ENCODE results near the gene GHRH.

GHRH gene

GRCh38 chr20:37260923-37261322 is 691 bp downstream of the GHRH start:
- Histone ChIP-seq H3K23ac (ENCODE audit: low read length in 2 of 2) (no peak overlapping the region), H2AFZ (ENCODE audit: low read depth, low read length) (no peak overlapping the region), H3K4ac (ENCODE audit: low read depth in 1 of 2, low read length in 2 of 2) (no peak overlapping the region), H3K27ac (ENCODE audit: low read length, poor library complexity, severe bottlenecking) (no peak overlapping the region), H2BK15ac (ENCODE audit: low read depth, poor library complexity, severe bottlenecking) (no peak overlapping the region), H2BK5ac (ENCODE audit: low read depth, low read length, poor library complexity, severe bottlenecking) (no peak overlapping the region), H3K4me1 (ENCODE audit: control insufficient read depth, insufficient read depth, low read depth, low read length) (peaks cover 5% of the 10 kb centered on the region), H2BK12ac (ENCODE audit: low read length in 2 of 2) (no peak overlapping the region), H2BK120ac (ENCODE audit: low read depth, low read length) (no peak overlapping the region), H3K9me3 (ENCODE audit: control insufficient read depth, low read length) (no peaks in the 10 kb centered on the region), H4K91ac (ENCODE audit: low read length) (no peak overlapping the region), H3K36me3 (ENCODE audit: control insufficient read depth in 1 of 2, insufficient read depth in 2 of 2, low read depth in 1 of 2, low read length in 2 of 2) (no peaks in the 10 kb centered on the region), H3K4me3 (ENCODE audit: insufficient read depth in 1 of 2, low read depth in 1 of 2, low read length in 2 of 2) (no peak overlapping the region), H4K8ac (ENCODE audit: low read length) (no peak overlapping the region), H3K27me3 (ENCODE audit: control insufficient read depth in 1 of 2, insufficient read depth in 1 of 2, low read length in 2 of 2) (peaks cover 49 to 74% of the 10 kb centered on the region in 2 experiments), H3K14ac (ENCODE audit: low read length in 2 of 2) (no peak overlapping the region), H3K4me2 (ENCODE audit: low read length, poor library complexity, severe bottlenecking) (no peak overlapping the region), H3K79me1 (replicated peaks; ENCODE audit: low read length, poor library complexity, severe bottlenecking) (no peaks in the 10 kb centered on the region), H2AK5ac (ENCODE audit: low read length, severe bottlenecking) (no peak overlapping the region), H3K9ac (ENCODE audit: low read length) (no peak overlapping the region), H3K18ac (ENCODE audit: low read depth in 1 of 2, low read length in 2 of 2) (no peak overlapping the region)
- WGBS: 86% methylated on average over 4 of the region's 4 CpGs
- no peak for DNase-seq

- H3K18ac ChIP-seq (ENCODE audit: low read depth in 1 of 2, low read length in 2 of 2): no peak overlapping the region
- H3K4me1 ChIP-seq (ENCODE audit: control insufficient read depth, insufficient read depth, low read depth, low read length): peaks cover 5% of the 10 kb centered on the region
- H2BK12ac ChIP-seq (ENCODE audit: low read length in 2 of 2): no peak overlapping the region
- no peak overlapping the region for H2BK5ac ChIP-seq (ENCODE audit: low read depth, low read length, poor library complexity, severe bottlenecking)
- H3K27ac ChIP-seq (ENCODE audit: low read length, poor library complexity, severe bottlenecking): no peak overlapping the region
- H3K36me3 ChIP-seq (ENCODE audit: control insufficient read depth in 1 of 2, insufficient read depth in 2 of 2, low read depth in 1 of 2, low read length in 2 of 2): no peaks in the 10 kb centered on the region
- H2AK5ac ChIP-seq (ENCODE audit: low read length, severe bottlenecking): no peak overlapping the region
- H3K9me3 ChIP-seq (ENCODE audit: control insufficient read depth, low read length): no peaks in the 10 kb centered on the region
- no peak overlapping the region for H3K4ac ChIP-seq (ENCODE audit: low read depth in 1 of 2, low read length in 2 of 2)
- no peak overlapping the region for H2BK15ac ChIP-seq (ENCODE audit: low read depth, poor library complexity, severe bottlenecking)
- H3K9ac ChIP-seq (ENCODE audit: low read length): no peak overlapping the region
- no peak overlapping the region for H3K14ac ChIP-seq (ENCODE audit: low read length in 2 of 2)
- DNase-seq: no peak
- H3K27me3 ChIP-seq (ENCODE audit: control insufficient read depth in 1 of 2, insufficient read depth in 1 of 2, low read length in 2 of 2): peaks cover 50 to 75% of the 10 kb centered on the region in 2 experiments
- no peak overlapping the region for H3K4me2 ChIP-seq (ENCODE audit: low read length, poor library complexity, severe bottlenecking)
- H4K8ac ChIP-seq (ENCODE audit: low read length): no peak overlapping the region
- H2AFZ ChIP-seq (ENCODE audit: low read depth, low read length): no peak overlapping the region
- H3K4me3 ChIP-seq (ENCODE audit: insufficient read depth in 1 of 2, low read depth in 1 of 2, low read length in 2 of 2): no peak overlapping the region
- no peak overlapping the region for H3K23ac ChIP-seq (ENCODE audit: low read length in 2 of 2)
- 41% methylated on average over 2 of the region's 3 CpGs for WGBS
- H4K91ac ChIP-seq (ENCODE audit: low read length): no peak overlapping the region
- H3K79me1 ChIP-seq (replicated peaks; ENCODE audit: low read length, poor library complexity, severe bottlenecking): no peaks in the 10 kb centered on the region
- H2BK120ac ChIP-seq (ENCODE audit: low read depth, low read length): no peak overlapping the region
Observed at GRCh38 chr20:37259865-37260264, 1.7 kb downstream of the GHRH start.

- Histone ChIP-seq H3K36me3 (ENCODE audit: control insufficient read depth in 1 of 2, insufficient read depth in 2 of 2, low read depth in 1 of 2, low read length in 2 of 2) (no peaks in the 10 kb centered on the region), H2BK12ac (ENCODE audit: low read length in 2 of 2) (no peak overlapping the region), H3K4ac (ENCODE audit: low read depth in 1 of 2, low read length in 2 of 2) (no peak overlapping the region), H2BK5ac (ENCODE audit: low read depth, low read length, poor library complexity, severe bottlenecking) (no peak overlapping the region), H3K4me2 (ENCODE audit: low read length, poor library complexity, severe bottlenecking) (no peak overlapping the region), H2AK5ac (ENCODE audit: low read length, severe bottlenecking) (no peak overlapping the region), H3K27me3 (ENCODE audit: control insufficient read depth in 1 of 2, insufficient read depth in 1 of 2, low read length in 2 of 2) (peaks cover 53 to 81% of the 10 kb centered on the region in 2 experiments), H3K18ac (ENCODE audit: low read depth in 1 of 2, low read length in 2 of 2) (no peak overlapping the region), H3K4me3 (ENCODE audit: insufficient read depth in 1 of 2, low read depth in 1 of 2, low read length in 2 of 2) (no peak overlapping the region), H3K79me1 (replicated peaks; ENCODE audit: low read length, poor library complexity, severe bottlenecking) (no peaks in the 10 kb centered on the region), H4K8ac (ENCODE audit: low read length) (no peak overlapping the region), H3K4me1 (ENCODE audit: control insufficient read depth, insufficient read depth, low read depth, low read length) (peaks cover 5% of the 10 kb centered on the region), H2AFZ (ENCODE audit: low read depth, low read length) (no peak overlapping the region), H3K27ac (ENCODE audit: low read length, poor library complexity, severe bottlenecking) (no peak overlapping the region), H3K14ac (ENCODE audit: low read length in 2 of 2) (no peak overlapping the region), H2BK15ac (ENCODE audit: low read depth, poor library complexity, severe bottlenecking) (no peak overlapping the region), H4K91ac (ENCODE audit: low read length) (no peak overlapping the region), H3K23ac (ENCODE audit: low read length in 2 of 2) (no peak overlapping the region), H3K9me3 (ENCODE audit: control insufficient read depth, low read length) (peaks cover 6% of the 10 kb centered on the region), H3K9ac (ENCODE audit: low read length) (no peak overlapping the region), H2BK120ac (ENCODE audit: low read depth, low read length) (no peak overlapping the region)
- DNase-seq: no peak
- WGBS: 75% methylated on average over 11 of the region's 11 CpGs
Observed at GRCh38 chr20:37259031-37259430, 2.6 kb downstream of the GHRH start.

GRCh38 chr20:37257988-37258387 is 3.6 kb downstream of the GHRH start:
- no peak overlapping the region for H3K4me3 ChIP-seq (ENCODE audit: insufficient read depth in 1 of 2, low read depth in 1 of 2, low read length in 2 of 2)
- DNase-seq: no peak
- no peak overlapping the region for H2BK12ac ChIP-seq (ENCODE audit: low read length in 2 of 2)
- no peak overlapping the region for H3K14ac ChIP-seq (ENCODE audit: low read length in 2 of 2)
- no peak overlapping the region for H3K18ac ChIP-seq (ENCODE audit: low read depth in 1 of 2, low read length in 2 of 2)
- H3K4me1 ChIP-seq (ENCODE audit: control insufficient read depth, insufficient read depth, low read depth, low read length): peaks cover 5% of the 10 kb centered on the region
- peaks cover 8% of the 10 kb centered on the region for H3K9me3 ChIP-seq (ENCODE audit: control insufficient read depth, low read length)
- H2BK5ac ChIP-seq (ENCODE audit: low read depth, low read length, poor library complexity, severe bottlenecking): no peak overlapping the region
- no peak overlapping the region for H2BK15ac ChIP-seq (ENCODE audit: low read depth, poor library complexity, severe bottlenecking)
- no peak overlapping the region for H3K4me2 ChIP-seq (ENCODE audit: low read length, poor library complexity, severe bottlenecking)
- peaks cover 55 to 77% of the 10 kb centered on the region in 2 experiments for H3K27me3 ChIP-seq (ENCODE audit: control insufficient read depth in 1 of 2, insufficient read depth in 1 of 2, low read length in 2 of 2)
- H3K27ac ChIP-seq (ENCODE audit: low read length, poor library complexity, severe bottlenecking): no peak overlapping the region
- H3K79me1 ChIP-seq (replicated peaks; ENCODE audit: low read length, poor library complexity, severe bottlenecking): no peaks in the 10 kb centered on the region
- no peak overlapping the region for H2BK120ac ChIP-seq (ENCODE audit: low read depth, low read length)
- no peak overlapping the region for H2AFZ ChIP-seq (ENCODE audit: low read depth, low read length)
- no peak overlapping the region for H3K4ac ChIP-seq (ENCODE audit: low read depth in 1 of 2, low read length in 2 of 2)
- no peak overlapping the region for H3K9ac ChIP-seq (ENCODE audit: low read length)
- H2AK5ac ChIP-seq (ENCODE audit: low read length, severe bottlenecking): no peak overlapping the region
- no peak overlapping the region for H4K91ac ChIP-seq (ENCODE audit: low read length)
- H3K23ac ChIP-seq (ENCODE audit: low read length in 2 of 2): no peak overlapping the region
- H4K8ac ChIP-seq (ENCODE audit: low read length): no peak overlapping the region
- WGBS: 73% methylated on average over 9 of the region's 9 CpGs
- no peaks in the 10 kb centered on the region for H3K36me3 ChIP-seq (ENCODE audit: control insufficient read depth in 1 of 2, insufficient read depth in 2 of 2, low read depth in 1 of 2, low read length in 2 of 2)

All from mesenchymal stem cell (in vitro differentiated cells and primary cell).